Thyroid gland (tissue), 4 donors: ENCODE results near the gene PHGDH. TPM values are rescaled to one million over a fixed set of nuclear protein-coding genes. Genes with fewer than 3 reads are reported as not detected.
A peak's percentile ranks its signal among the peaks of the same experiment; 100 is the strongest.

Experiments used
- DNase-seq, 2 donors: peaks; one replicate each; pipeline ENCODE4 v3.0.0-alpha.2; 2019
- H3K27ac ChIP-seq, 3 donors: fragments of 200-600 bp; sonication (generic); 1 replicate in 2 of 3; 2 replicates in 1 of 3; pipeline ENCODE4 v1.5.1; 2016 to 2019; ENCODE audit warnings: mild to moderate bottlenecking in 1 of 3, moderate library complexity in 1 of 3
- H3K27me3 ChIP-seq: fragments of 200-600 bp; sonication (generic); one replicate; pipeline ENCODE4 v1.5.1; 2019
- H3K36me3 ChIP-seq, 2 donors: fragments of 200-600 bp; sonication (generic); one replicate each; pipeline ENCODE4 v1.5.1; 2016 to 2019
- H3K4me1 ChIP-seq, 2 donors: fragments of 200-600 bp; sonication (generic); one replicate each; pipeline ENCODE4 v1.5.1; 2017 to 2019
- H3K4me3 ChIP-seq, 3 donors: fragments of 200-600 bp; sonication (generic); replicated peaks in 1 of 3; 1 replicate in 2 of 3; 2 replicates in 1 of 3; pipeline ENCODE4 v1.5.1; 2016; ENCODE audit warnings: mild to moderate bottlenecking in 1 of 3
- H3K9me3 ChIP-seq: fragments of 200-600 bp; sonication (generic); one replicate; pipeline ENCODE4 v1.5.1; 2017
- POLR2A ChIP-seq, 2 donors: fragments of 450-650 bp; IDR thresholded peaks; one replicate each; pipeline ENCODE4 v1.6.1; 2017; ENCODE audit warnings: antibody characterized with exemption in 2 of 2, mild to moderate bottlenecking in 2 of 2, moderate library complexity in 1 of 2
- WGBS, 2 donors: methylation state at CpG; one replicate each; pipeline ENCODE4 v1.1.5; 2017; 5-methylcytosine and 5-hydroxymethylcytosine counted together
- intact Hi-C: fragments of 100-400 bp; cut with DNase I; formaldehyde crosslinking; loops from one replicate; pipeline ENCODE4 v1.15.1; 2023
- total RNA-seq, 4 donors: library from RNA; depleted of rRNA; stranded (reverse); fragments of >200 nt; gene quantifications; one replicate each; pipeline ENCODE4 v1.2.3, GENCODE V29; 2016
- TF ChIP-seq, protein P1 (sequence below), 6 experiments: fragments of 200-600 bp in 3 of 6; fragments of 450-650 bp in 3 of 6; sonication (generic) in 3 of 6; IDR thresholded peaks; one replicate each; pipeline ENCODE4 v1.5.1; 2016 to 2019; ENCODE audit warnings: antibody characterized with exemption in 6 of 6, mild to moderate bottlenecking in 2 of 6, inconsistent platforms in 1 of 6, moderate library complexity in 1 of 6

PHGDH gene
- total RNA-seq, 4 donors from 2014 or later = 36.0 to 308 (median 102) TPM

- H3K4me3 ChIP-seq = no peak overlapping the region
- TF ChIP-seq POLR2A (IDR thresholded peaks at IDR 0.05) = no peak
- TF ChIP-seq, protein P1, sequence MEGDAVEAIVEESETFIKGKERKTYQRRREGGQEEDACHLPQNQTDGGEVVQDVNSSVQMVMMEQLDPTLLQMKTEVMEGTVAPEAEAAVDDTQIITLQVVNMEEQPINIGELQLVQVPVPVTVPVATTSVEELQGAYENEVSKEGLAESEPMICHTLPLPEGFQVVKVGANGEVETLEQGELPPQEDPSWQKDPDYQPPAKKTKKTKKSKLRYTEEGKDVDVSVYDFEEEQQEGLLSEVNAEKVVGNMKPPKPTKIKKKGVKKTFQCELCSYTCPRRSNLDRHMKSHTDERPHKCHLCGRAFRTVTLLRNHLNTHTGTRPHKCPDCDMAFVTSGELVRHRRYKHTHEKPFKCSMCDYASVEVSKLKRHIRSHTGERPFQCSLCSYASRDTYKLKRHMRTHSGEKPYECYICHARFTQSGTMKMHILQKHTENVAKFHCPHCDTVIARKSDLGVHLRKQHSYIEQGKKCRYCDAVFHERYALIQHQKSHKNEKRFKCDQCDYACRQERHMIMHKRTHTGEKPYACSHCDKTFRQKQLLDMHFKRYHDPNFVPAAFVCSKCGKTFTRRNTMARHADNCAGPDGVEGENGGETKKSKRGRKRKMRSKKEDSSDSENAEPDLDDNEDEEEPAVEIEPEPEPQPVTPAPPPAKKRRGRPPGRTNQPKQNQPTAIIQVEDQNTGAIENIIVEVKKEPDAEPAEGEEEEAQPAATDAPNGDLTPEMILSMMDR (IDR thresholded peaks at IDR 0.05) = no peak
- no peaks in the 10 kb centered on the region for H3K36me3 ChIP-seq
- intact Hi-C loops = loop anchor here (10.0 kb wide), 1 partner anchor 64 kb away; no protein-coding TSS in a partner anchor
- peak; percentile 62 to 69 for DNase-seq
- 52 to 59% methylated on average over 10 to 11 of the region's 13 CpGs for WGBS, 2 donors
- H3K27me3 ChIP-seq = no peaks in the 10 kb centered on the region
- no peaks in the 10 kb centered on the region for H3K9me3 ChIP-seq
- peaks cover 39 to 46% of the 10 kb centered on the region in 2 donors for H3K4me1 ChIP-seq
- H3K27ac ChIP-seq = peak overlapping the region; percentile 42 to 59 (median 57)
Measured at GRCh38 chr1:119740896-119741780, 29.4 kb downstream of the PHGDH start.

GRCh38 chr1:119742202-119742601 lies 30.5 kb downstream of the PHGDH start:
- TF ChIP-seq, protein P1 (IDR thresholded peaks at IDR 0.05) = no peak
- TF ChIP-seq POLR2A (IDR thresholded peaks at IDR 0.05) = no peak
- Histone ChIP-seq H3K4me1 (peaks cover 39 to 41% of the 10 kb centered on the region in 2 donors), H3K27ac (peak overlapping the region in 2 of 3 donors; percentile 27 to 57), H3K36me3 (no peaks in the 10 kb centered on the region), H3K9me3 (no peaks in the 10 kb centered on the region), H3K4me3 (no peak overlapping the region), H3K27me3 (no peaks in the 10 kb centered on the region)
- intact Hi-C loops = loop anchor here (10.0 kb wide), 1 partner anchor 63 kb away; no protein-coding TSS in a partner anchor
- 57 to 59% methylated on average over 7 of the region's 7 CpGs for WGBS, 2 donors
- peak; percentile 51 to 56 for DNase-seq

DNA sequence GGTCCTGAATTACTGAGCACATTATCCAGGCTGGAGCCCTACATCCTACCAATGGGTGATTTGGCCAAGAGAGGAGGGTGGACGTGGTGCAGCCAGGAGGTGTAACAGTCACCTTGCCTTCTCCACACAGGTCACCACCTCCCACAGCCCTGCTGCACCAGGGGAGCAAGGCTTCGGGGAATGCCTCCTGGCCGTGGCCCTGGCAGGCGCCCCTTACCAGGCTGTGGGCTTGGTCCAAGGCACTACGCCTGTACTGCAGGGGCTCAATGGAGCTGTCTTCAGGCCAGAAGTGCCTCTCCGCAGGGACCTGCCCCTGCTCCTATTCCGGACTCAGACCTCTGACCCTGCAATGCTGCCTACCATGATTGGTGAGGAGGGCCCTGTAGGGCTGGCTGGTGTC lies 30.9 kb downstream of the PHGDH start:
- peaks cover 35 to 37% of the 10 kb centered on the region in 2 donors for H3K4me1 ChIP-seq
- intact Hi-C loops = loop anchor here (10.0 kb wide), 1 partner anchor 62 kb away; no protein-coding TSS in a partner anchor
- 89 to 100% methylated on average over 1 to 7 of the region's 7 CpGs for WGBS, 2 donors

GRCh38 chr1:119743308-119743707 lies 31.6 kb downstream of the PHGDH start:
- Histone ChIP-seq H3K4me3 (no peak overlapping the region), H3K4me1 (peaks cover 35% of the 10 kb centered on the region in 2 donors), H3K27me3 (no peaks in the 10 kb centered on the region), H3K9me3 (no peaks in the 10 kb centered on the region), H3K27ac (peak overlapping the region in 2 of 3 donors; percentile 18 to 57), H3K36me3 (no peaks in the 10 kb centered on the region)
- TF ChIP-seq POLR2A (IDR thresholded peaks at IDR 0.05) = no peak
- TF ChIP-seq, protein P1 (IDR thresholded peaks at IDR 0.05) = no peak
- intact Hi-C loops = loop anchor here (10.0 kb wide), 1 partner anchor 61 kb away; no protein-coding TSS in a partner anchor
- 23 to 36% methylated on average over 3 of the region's 3 CpGs for WGBS, 2 donors
- DNase-seq = peak; percentile 49 to 60

More for the DNA sequence above, 30.9 kb downstream of the PHGDH start:
- Histone ChIP-seq H3K4me3 (no peak overlapping the region), H3K9me3 (no peaks in the 10 kb centered on the region), H3K36me3 (no peaks in the 10 kb centered on the region), H3K27ac (peak overlapping the region in 2 of 3 donors; percentile 27 to 57), H3K27me3 (no peaks in the 10 kb centered on the region)
- no peak for DNase-seq
- TF ChIP-seq, protein P1 (IDR thresholded peaks at IDR 0.05) = no peak
- TF ChIP-seq POLR2A (IDR thresholded peaks at IDR 0.05) = no peak
